ENCODE measurements around the gene RNU1-1.
"Not testable (repeated sequence)": the region's sequence is repeated elsewhere in the genome, so short reads cannot be mapped to it uniquely, and the experiment has no call there.

Gene RNU1-1

DNA sequence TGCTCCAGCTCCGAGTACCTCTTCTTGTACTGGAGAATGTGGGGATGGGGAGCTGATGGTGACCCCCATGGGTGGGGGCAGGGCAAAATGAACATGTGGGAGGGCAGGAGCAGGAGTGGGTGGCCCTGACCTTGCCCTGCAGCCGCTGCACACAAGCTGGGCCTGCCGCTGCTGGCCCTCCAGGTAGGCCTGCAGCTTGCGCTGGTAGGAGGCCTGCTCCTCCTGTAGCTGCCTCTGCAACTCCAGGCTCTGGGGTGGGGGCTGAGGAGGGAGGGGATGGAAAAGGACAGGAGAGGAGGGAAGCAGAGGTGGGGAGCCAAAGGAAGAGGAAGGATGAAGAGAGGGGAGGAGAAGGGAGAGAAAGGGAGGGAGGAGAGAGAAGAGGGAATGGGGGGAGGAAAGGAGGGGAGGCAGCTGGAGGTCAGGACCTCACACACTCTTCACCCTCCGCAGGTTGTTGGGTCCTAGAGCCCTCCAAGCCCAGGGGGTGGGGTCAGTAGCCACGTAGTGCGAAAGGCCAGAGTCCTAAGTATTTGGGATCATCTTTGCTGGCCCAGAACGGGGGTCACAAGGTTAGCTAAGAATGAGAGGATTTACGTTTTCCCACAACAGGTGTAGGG lies 22.9 kb downstream of the RNU1-1 start:
- DNase-seq, result no peak

- not testable (repeated sequence) for DNase-seq
These were observed 24.7 kb downstream of the RNU1-1 start for GRCh38 chr1:16489195-16489880.

DNA sequence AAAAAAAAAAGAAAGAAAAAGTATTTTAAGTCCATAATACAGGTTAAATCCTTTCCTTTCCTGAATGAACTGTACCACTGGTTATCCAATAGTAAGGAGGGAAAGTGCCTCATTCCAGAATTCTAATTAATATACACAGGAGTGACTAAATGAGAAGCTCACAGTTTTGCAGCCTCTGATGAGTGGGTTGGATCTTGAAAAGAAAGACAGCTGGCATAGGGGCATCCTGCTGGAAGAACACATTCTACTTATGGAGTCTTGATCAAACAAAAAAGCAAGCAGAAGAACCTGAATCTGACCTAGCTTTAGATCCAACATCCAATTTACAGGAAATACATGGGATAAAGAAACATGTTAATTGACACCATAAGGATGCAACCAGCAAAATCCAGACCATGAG lies 27.1 kb downstream of the RNU1-1 start:
- DNase-seq, result not testable (repeated sequence)

- DNase-seq, result not testable (repeated sequence)
These were observed 27.8 kb downstream of the RNU1-1 start for GRCh38 chr1:16486316-16486715.

DNA sequence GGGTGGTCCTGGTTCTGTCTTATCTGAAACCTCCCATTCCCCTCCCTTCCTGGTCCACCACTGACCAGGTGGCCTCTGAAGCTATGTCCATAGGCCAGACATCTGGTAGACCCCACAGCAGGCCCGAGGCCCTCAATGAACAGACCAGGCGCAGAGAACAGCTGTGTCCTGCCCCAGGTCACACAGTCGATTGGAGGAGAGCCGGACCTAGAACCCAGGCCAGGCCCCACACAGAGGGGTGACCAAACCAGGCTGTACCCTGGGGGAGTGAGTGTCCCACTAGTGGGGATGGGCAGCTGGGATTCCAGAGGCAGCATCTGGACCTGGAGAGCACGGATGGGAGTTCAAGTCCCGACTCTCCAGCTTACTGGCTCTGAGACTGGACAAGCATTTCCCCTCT lies 29.2 kb downstream of the RNU1-1 start:
- no peak for DNase-seq

GRCh38 chr1:16484501-16484835 lies 29.6 kb downstream of the RNU1-1 start:
- DNase-seq, result no peak

DNA sequence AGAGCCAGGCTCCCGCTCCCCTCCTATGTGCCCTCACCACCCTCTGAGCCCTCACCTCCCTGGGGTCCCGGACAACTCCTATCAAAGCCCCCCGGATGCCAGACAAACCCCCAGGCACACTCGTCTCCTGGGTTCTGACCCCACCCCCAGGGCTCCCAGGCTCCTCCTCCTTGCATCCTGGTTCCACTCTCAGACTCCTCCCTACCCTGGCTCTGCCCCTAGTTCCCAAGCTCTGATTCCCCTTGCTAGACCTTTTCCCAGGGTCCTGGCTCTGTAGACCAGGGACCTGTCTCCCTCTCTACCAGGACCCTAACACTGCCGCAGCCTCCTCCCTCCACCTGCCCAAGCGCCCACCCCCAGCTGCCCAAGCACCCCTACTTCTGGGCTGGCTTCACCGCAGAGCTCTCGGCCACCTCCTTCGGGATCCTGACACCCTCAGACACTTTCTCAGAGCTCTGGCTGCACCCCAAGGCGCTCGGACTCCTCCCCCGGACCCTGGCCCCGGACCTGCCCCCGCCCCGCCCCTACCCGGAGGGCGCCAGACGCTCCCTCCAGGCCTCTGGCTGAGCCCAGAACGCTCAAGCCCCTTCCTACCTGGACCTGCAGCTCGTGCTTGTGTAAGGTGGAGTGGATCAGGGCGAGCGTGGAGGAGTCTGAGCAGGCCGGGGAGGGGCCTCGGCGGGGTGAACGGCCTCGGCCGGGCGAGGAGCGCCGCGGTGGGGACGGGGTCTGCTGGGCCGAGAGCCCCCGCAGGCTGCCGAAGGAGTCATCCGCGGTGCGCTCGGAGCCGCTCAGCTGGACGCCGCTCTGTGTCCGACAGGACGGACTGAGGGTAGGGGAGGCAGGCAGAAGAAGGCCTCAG lies 30.2 kb downstream of the RNU1-1 start:
- not testable (repeated sequence) for DNase-seq

- DNase-seq, result not testable (repeated sequence)
These were observed 30.9 kb downstream of the RNU1-1 start for GRCh38 chr1:16483146-16483545.

- no peak for DNase-seq
These were observed 36.0 kb downstream of the RNU1-1 start for GRCh38 chr1:16478091-16478490.

DNA sequence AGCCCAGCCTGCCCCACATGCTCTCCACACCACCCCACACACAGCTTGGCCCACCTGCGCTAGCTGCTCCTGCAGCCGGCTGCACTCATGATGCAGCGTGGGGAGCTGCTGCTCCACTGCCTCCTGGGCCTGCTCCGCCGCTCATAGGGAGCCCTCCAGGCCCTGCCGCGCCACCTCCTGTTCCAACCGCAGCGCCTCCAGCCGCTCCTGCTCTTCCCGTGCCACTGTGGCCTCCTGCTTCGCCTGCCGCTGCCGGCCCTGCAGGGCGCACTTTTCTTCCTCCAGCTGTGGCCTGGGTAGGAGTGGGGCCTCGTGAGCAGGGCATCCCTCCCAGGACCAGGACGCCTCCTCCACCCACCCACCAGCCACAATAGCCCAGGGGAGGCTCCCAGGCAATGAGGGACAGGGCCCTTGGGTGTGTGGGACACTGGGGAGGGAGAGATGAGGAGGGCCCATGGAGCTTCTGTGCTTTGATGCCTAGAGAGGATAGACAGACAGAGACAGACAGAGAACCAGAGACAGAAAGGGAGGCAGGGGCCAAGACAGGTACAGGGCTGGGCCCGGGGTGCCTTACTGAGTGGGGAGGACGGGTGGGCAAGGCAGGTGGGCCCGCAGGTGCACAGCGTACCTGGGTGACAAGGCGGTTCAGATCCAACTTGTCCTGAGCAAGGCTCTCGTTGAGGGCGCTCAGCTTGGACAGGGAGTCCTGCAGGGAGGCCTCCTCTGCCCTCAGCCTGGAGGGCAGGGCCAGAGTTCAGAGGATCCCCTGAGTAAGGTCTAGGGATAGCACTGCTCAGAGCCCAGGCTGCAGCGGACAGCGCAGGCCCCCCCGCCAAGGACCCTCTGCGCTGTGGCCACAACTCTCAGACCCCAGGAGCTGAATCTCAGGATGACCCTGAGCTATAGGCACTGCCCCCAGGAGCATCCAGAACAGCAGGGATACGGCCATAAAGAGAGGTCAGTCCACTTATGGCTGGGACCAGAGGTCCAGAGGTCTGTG lies 38.0 kb downstream of the RNU1-1 start:
- DNase-seq, result not testable (repeated sequence)

GRCh38 chr1:16474891-16475290 lies 39.2 kb downstream of the RNU1-1 start:
- DNase-seq, result not testable (repeated sequence)

DNA sequence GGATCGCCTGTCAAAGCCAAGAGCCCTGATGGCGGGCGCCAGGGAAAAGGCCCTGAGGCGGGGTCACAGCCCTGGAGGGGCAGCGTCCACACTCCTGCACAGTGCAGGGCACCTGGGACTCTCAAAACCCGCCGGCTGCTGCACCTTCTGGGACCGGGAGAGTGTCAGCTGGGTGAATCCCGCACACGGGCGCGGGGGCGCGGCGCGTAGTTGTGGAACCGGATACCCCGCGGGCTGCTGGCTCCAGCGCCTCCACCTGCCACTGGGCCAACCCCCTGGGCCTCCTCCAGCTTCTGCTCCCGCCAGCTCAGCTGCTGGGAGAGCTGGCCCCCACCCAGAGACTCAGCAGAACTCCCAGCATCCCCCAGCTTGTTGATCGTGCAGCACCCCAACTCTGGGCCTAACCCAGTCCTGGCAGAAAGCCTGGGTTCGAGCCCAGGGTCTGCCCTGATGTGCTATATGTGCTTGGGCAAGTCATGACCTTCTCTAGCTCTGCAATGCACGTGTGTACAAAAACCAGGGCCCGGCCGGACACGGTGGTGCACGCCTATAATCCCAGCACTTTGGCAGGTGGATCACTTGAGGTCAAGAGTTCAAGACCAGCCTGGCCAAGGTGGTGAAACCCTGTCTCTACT lies 39.8 kb downstream of the RNU1-1 start:
- no peak for DNase-seq

- no peak for DNase-seq
These were observed 45.5 kb downstream of the RNU1-1 start for GRCh38 chr1:16468558-16468957.

DNA sequence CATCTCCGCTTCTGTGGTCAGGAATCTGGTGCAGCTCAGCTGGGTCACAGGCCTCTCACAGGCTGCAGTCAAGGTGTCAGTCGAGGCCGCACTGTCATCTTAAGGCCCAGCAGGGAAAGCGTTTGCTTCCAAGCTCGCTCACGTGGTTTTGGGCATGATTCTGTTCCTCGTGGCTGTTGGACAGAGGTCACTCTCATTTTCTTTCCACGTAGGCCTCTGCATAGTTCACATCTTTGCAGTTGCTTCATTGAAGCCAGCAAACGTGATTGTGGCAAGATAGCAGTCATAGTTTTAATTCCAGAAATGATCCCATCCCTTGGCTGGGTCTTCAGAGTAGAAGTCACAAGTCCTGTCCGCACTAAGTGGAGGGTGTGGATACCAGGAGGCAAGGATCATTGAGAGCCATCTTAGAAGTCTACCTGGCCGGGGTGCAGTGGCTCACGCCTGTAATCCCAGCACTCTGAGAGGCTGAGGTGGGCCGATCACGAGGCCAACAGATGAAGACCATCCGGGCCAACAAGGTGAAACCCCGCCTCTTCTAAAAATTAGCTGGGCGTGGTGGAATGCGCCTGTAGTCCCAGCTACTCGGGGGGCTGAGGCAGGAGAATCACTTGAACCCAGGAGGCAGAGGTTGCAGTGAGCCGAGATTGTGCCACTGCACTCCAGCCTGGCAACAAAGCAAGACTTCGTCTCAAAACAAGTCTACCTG lies 49.0 kb downstream of the RNU1-1 start:
- no peak for DNase-seq

Measured in stimulated activated CD4-positive, alpha-beta T cell treated with anti-CD3 and anti-CD28 coated beads, Interleukin-4, amount 100 ng/mL, for 4 hours (primary cell).